Right ventricle myocardium inferior (tissue), 1 donor: ENCODE measurements around the gene MBD3L4. TPM values are rescaled to one million over a fixed set of nuclear protein-coding genes. Genes with fewer than 3 reads are reported as not detected.
"Not testable (repeated sequence)": the region's sequence is repeated elsewhere in the genome, so short reads cannot be mapped to it uniquely, and the experiment has no call there.

Experiments
- ATAC-seq: fragments of 200-7000 bp; cut with Tn5 transposase; one replicate; pipeline ENCODE4 v1.9.1; 2020; ENCODE audit warnings: mild to moderate bottlenecking, moderate library complexity
- DNase-seq: peaks from one replicate; pipeline ENCODE4 v3.0.0; 2021; ENCODE audit errors: missing footprints
- intact Hi-C: fragments of 100-400 bp; cut with DNase I; formaldehyde crosslinking; loops from one replicate; pipeline ENCODE4 v1.11.0; 2022
- long read RNA-seq: library from polyadenylated mRNA; unstranded; transcript quantifications from one replicate; pipeline ENCODE4 v2.0.0, GENCODE V29; 2021
- total RNA-seq: library from RNA; stranded (reverse); fragmentation: NEBNext Ultra II Directional; extraction: Animal tissue kit (Norgen Biotek cat#: 25700); gene quantifications from one replicate; pipeline ENCODE4 v1.2.1, GENCODE V29; 2021
- donor health status: DM: no; HTN: yes; CAD: no; lungs with severe emphysema.

MBD3L4 gene
- total RNA-seq = not detected
- long read RNA-seq = 0 reads

- DNase-seq, ATAC-seq, intact Hi-C loops: not testable (repeated sequence)
These were observed at the start of gene MBD3L4 for GRCh38 chr19:7040079-7040478. TSS of gene MBD3L4 (minus strand) at chr19:7040179. CDS start at chr19:7040144, 35 bp downstream.

GRCh38 chr19:7088999-7089398 lies 49.0 kb upstream of the MBD3L4 start:
- ATAC-seq = no peak
- no peak for DNase-seq
- intact Hi-C loops = no loop called here

- intact Hi-C loops = no loop called here
- no peak for DNase-seq
- no peak for ATAC-seq
These were observed 43.3 kb upstream of the MBD3L4 start for GRCh38 chr19:7083076-7083956.

GRCh38 chr19:7078008-7078407 lies 38.0 kb upstream of the MBD3L4 start:
- intact Hi-C loops = no loop called here
- no peak for ATAC-seq
- no peak for DNase-seq

- no peak for ATAC-seq
- DNase-seq = no peak
- intact Hi-C loops = no loop called here
These were observed 36.2 kb upstream of the MBD3L4 start for GRCh38 chr19:7076151-7076550.

GRCh38 chr19:7074705-7075282 lies 34.8 kb upstream of the MBD3L4 start:
- ATAC-seq (no peak), DNase-seq (no peak)
- intact Hi-C loops = no loop called here

- intact Hi-C loops = no loop called here
- ATAC-seq (no peak), DNase-seq (no peak)
These were observed 32.6 kb upstream of the MBD3L4 start for GRCh38 chr19:7072541-7072940.

- intact Hi-C loops = no loop called here
- ATAC-seq (no peak), DNase-seq (no peak)
These were observed 29.9 kb upstream of the MBD3L4 start for GRCh38 chr19:7069904-7070226.

GRCh38 chr19:7069042-7069903 lies 29.3 kb upstream of the MBD3L4 start, which contains the start of gene ZNF557:
TSS of gene ZNF557 (plus strand) at chr19:7069703. CDS start at chr19:7075075, 5,372 bp downstream.
- intact Hi-C loops = no loop called here
- ATAC-seq (peak; percentile 100), DNase-seq (peak; percentile 99)

- no peak for ATAC-seq
- DNase-seq = no peak
- intact Hi-C loops = no loop called here
These were observed 28.6 kb upstream of the MBD3L4 start for GRCh38 chr19:7068599-7068998.

- DNase-seq = no peak
- intact Hi-C loops = no loop called here
- no peak for ATAC-seq
These were observed 27.7 kb upstream of the MBD3L4 start for GRCh38 chr19:7067716-7068115.

- intact Hi-C loops, ATAC-seq, DNase-seq: not testable (repeated sequence)
These were observed 27.1 kb upstream of the MBD3L4 start for GRCh38 chr19:7067122-7067521.

GRCh38 chr19:7063764-7064418 lies 23.9 kb upstream of the MBD3L4 start:
- intact Hi-C loops = no loop called here
- ATAC-seq (no peak), DNase-seq (no peak)

- ATAC-seq = no peak
- DNase-seq = no peak
- intact Hi-C loops = no loop called here
These were observed 23.4 kb upstream of the MBD3L4 start for GRCh38 chr19:7063339-7063738.

- DNase-seq, intact Hi-C loops, ATAC-seq: not testable (repeated sequence)
These were observed 20.0 kb upstream of the MBD3L4 start for GRCh38 chr19:7059977-7060376.

- intact Hi-C loops, ATAC-seq, DNase-seq: not testable (repeated sequence)
These were observed 18.6 kb upstream of the MBD3L4 start, which contains the start of gene MBD3L3 for GRCh38 chr19:7058576-7058975. TSS of gene MBD3L3 (minus strand) at chr19:7058676. CDS start at chr19:7058605, 71 bp downstream.

GRCh38 chr19:7056371-7056770 lies 16.4 kb upstream of the MBD3L4 start:
- DNase-seq, ATAC-seq, intact Hi-C loops: not testable (repeated sequence)

GRCh38 chr19:7055679-7056078 lies 15.7 kb upstream of the MBD3L4 start:
- ATAC-seq, intact Hi-C loops, DNase-seq: not testable (repeated sequence)
